Ovary (tissue), 3 donors: Measurements from ENCODE around the gene PALLD.

ENCODE experiments used
- POLR2A ChIP-seq: fragments of 450-650 bp; IDR thresholded peaks from one replicate; pipeline ENCODE4 v1.6.1; 2017; ENCODE audit warnings: antibody characterized with exemption, mild to moderate bottlenecking, moderate library complexity
- TF ChIP-seq, protein P1 (sequence below), 3 donors: fragments of 450-650 bp in 2 of 3; fragments of 200-600 bp in 1 of 3; IDR thresholded peaks; one replicate each; pipeline versions ENCODE4 v1.5.1 to v1.8.0; 2016 to 2022; ENCODE audit warnings: antibody characterized with exemption in 3 of 3, mild to moderate bottlenecking in 1 of 3
- donor health status: DM: no; HTN: no; CAD: no.

DNA sequence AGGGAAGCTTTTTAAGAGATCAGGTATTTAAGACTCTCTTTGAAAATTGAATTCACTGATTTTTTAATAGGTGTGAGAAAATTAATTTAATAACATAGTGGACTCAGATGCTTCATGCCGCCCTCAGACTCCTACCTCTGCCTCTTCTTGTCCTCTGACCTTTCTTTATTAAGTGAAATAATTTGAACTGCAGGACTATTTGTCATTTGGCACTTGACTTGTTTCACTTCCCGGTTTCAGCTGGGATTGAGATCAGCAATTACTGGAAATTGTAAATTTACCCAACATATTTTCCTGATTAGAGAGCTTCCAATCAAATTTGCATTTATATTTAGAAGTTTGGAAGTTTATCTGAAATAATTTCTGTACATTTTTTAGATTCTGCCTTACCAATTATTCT lies 396.4 kb downstream of the PALLD start:
- TF ChIP-seq, protein P1, sequence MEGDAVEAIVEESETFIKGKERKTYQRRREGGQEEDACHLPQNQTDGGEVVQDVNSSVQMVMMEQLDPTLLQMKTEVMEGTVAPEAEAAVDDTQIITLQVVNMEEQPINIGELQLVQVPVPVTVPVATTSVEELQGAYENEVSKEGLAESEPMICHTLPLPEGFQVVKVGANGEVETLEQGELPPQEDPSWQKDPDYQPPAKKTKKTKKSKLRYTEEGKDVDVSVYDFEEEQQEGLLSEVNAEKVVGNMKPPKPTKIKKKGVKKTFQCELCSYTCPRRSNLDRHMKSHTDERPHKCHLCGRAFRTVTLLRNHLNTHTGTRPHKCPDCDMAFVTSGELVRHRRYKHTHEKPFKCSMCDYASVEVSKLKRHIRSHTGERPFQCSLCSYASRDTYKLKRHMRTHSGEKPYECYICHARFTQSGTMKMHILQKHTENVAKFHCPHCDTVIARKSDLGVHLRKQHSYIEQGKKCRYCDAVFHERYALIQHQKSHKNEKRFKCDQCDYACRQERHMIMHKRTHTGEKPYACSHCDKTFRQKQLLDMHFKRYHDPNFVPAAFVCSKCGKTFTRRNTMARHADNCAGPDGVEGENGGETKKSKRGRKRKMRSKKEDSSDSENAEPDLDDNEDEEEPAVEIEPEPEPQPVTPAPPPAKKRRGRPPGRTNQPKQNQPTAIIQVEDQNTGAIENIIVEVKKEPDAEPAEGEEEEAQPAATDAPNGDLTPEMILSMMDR (IDR thresholded peaks at IDR 0.05): no peak
- TF ChIP-seq POLR2A: no peak
